ENCODE results near the gene LRRC28.
"Not testable (repeated sequence)": the region's sequence is repeated elsewhere in the genome, so short reads cannot be mapped to it uniquely, and the experiment has no call there.

Gene LRRC28

GRCh38 chr15:99250857-99251841 is at the start of gene LRRC28:
LRRC28 (plus strand) TSS chr15:99251481; CDS start chr15:99255958, 4,477 bp downstream.
- Mint-ChIP-seq H3K4me1 (peaks cover 25% of the 10 kb centered on the region), H3K4me3 (peak within 1 kb of the TSS; percentile 82), H3K9me3 (no peaks in the 10 kb centered on the region), H3K27ac (peak within 1 kb of the TSS; percentile 79), H3K36me3 (peaks cover 4% of the 10 kb centered on the region)
- DNase-seq (ENCODE audit: low spot score in 2 of 2) = peak; percentile 92 to 98
- peak; percentile 98 for ATAC-seq

GRCh38 chr15:99202176-99202552 is 49.1 kb upstream of the LRRC28 start:
- DNase-seq (ENCODE audit: low spot score in 2 of 2) (no peak), ATAC-seq (no peak)
- no peaks in the 10 kb centered on the region for H3K4me1 Mint-ChIP-seq
- no peak overlapping the region for H3K27ac Mint-ChIP-seq
- no peaks in the 10 kb centered on the region for H3K36me3 Mint-ChIP-seq
- no peak overlapping the region for H3K4me3 Mint-ChIP-seq
- no peaks in the 10 kb centered on the region for H3K9me3 Mint-ChIP-seq

- H3K27ac Mint-ChIP-seq = no peak overlapping the region
- H3K9me3 Mint-ChIP-seq = no peaks in the 10 kb centered on the region
- no peaks in the 10 kb centered on the region for H3K4me1 Mint-ChIP-seq
- no peaks in the 10 kb centered on the region for H3K36me3 Mint-ChIP-seq
- ATAC-seq (no peak), DNase-seq (ENCODE audit: low spot score in 2 of 2) (no peak)
- H3K4me3 Mint-ChIP-seq = no peak overlapping the region
Measured at GRCh38 chr15:99207672-99208071, 43.6 kb upstream of the LRRC28 start.

- H3K36me3 Mint-ChIP-seq = no peaks in the 10 kb centered on the region
- DNase-seq (ENCODE audit: low spot score in 2 of 2) (no peak), ATAC-seq (no peak)
- no peak overlapping the region for H3K27ac Mint-ChIP-seq
- no peaks in the 10 kb centered on the region for H3K9me3 Mint-ChIP-seq
- H3K4me3 Mint-ChIP-seq = no peak overlapping the region
- no peaks in the 10 kb centered on the region for H3K4me1 Mint-ChIP-seq
Measured at GRCh38 chr15:99209326-99209725, 42.0 kb upstream of the LRRC28 start.

GRCh38 chr15:99210334-99210733 is 40.9 kb upstream of the LRRC28 start:
- Mint-ChIP-seq H3K9me3 (no peaks in the 10 kb centered on the region), H3K27ac (no peak overlapping the region), H3K4me3 (no peak overlapping the region), H3K36me3 (no peaks in the 10 kb centered on the region), H3K4me1 (no peaks in the 10 kb centered on the region)
- ATAC-seq = no peak
- no peak for DNase-seq (ENCODE audit: low spot score in 2 of 2)

GRCh38 chr15:99211926-99212325 is 39.4 kb upstream of the LRRC28 start:
- no peak for DNase-seq (ENCODE audit: low spot score in 2 of 2)
- no peaks in the 10 kb centered on the region for H3K36me3 Mint-ChIP-seq
- no peak overlapping the region for H3K4me3 Mint-ChIP-seq
- H3K4me1 Mint-ChIP-seq = no peaks in the 10 kb centered on the region
- no peaks in the 10 kb centered on the region for H3K9me3 Mint-ChIP-seq
- no peak for ATAC-seq
- no peak overlapping the region for H3K27ac Mint-ChIP-seq

- H3K9me3 Mint-ChIP-seq = no peaks in the 10 kb centered on the region
- ATAC-seq (no peak), DNase-seq (ENCODE audit: low spot score in 2 of 2) (no peak)
- H3K36me3 Mint-ChIP-seq = no peaks in the 10 kb centered on the region
- no peak overlapping the region for H3K27ac Mint-ChIP-seq
- H3K4me3 Mint-ChIP-seq = no peak overlapping the region
- no peaks in the 10 kb centered on the region for H3K4me1 Mint-ChIP-seq
Measured at GRCh38 chr15:99212406-99212805, 38.9 kb upstream of the LRRC28 start.

GRCh38 chr15:99213187-99213811 is 38.0 kb upstream of the LRRC28 start:
- H3K36me3 Mint-ChIP-seq = no peaks in the 10 kb centered on the region
- no peak overlapping the region for H3K4me3 Mint-ChIP-seq
- ATAC-seq = peak; percentile 71
- H3K4me1 Mint-ChIP-seq = no peaks in the 10 kb centered on the region
- no peaks in the 10 kb centered on the region for H3K9me3 Mint-ChIP-seq
- DNase-seq (ENCODE audit: low spot score in 2 of 2) = peak; percentile 30 to 74
- H3K27ac Mint-ChIP-seq = no peak overlapping the region

- Mint-ChIP-seq H3K27ac (no peak overlapping the region), H3K4me1 (no peaks in the 10 kb centered on the region), H3K4me3 (no peak overlapping the region), H3K9me3 (no peaks in the 10 kb centered on the region), H3K36me3 (no peaks in the 10 kb centered on the region)
- ATAC-seq (no peak), DNase-seq (ENCODE audit: low spot score in 2 of 2) (no peak)
Measured at GRCh38 chr15:99224372-99225214, 26.7 kb upstream of the LRRC28 start.

GRCh38 chr15:99226802-99227201 is 24.5 kb upstream of the LRRC28 start:
- no peaks in the 10 kb centered on the region for H3K9me3 Mint-ChIP-seq
- no peak overlapping the region for H3K4me3 Mint-ChIP-seq
- no peaks in the 10 kb centered on the region for H3K4me1 Mint-ChIP-seq
- DNase-seq (ENCODE audit: low spot score in 2 of 2) = no peak
- no peak for ATAC-seq
- peak overlapping the region; percentile 5 for H3K27ac Mint-ChIP-seq
- no peaks in the 10 kb centered on the region for H3K36me3 Mint-ChIP-seq

GRCh38 chr15:99228120-99228770 is 23.0 kb upstream of the LRRC28 start:
- Mint-ChIP-seq H3K4me3 (no peak overlapping the region), H3K9me3 (no peaks in the 10 kb centered on the region), H3K36me3 (no peaks in the 10 kb centered on the region), H3K27ac (no peak overlapping the region), H3K4me1 (no peaks in the 10 kb centered on the region)
- DNase-seq (ENCODE audit: low spot score in 2 of 2) = no peak
- ATAC-seq = no peak

GRCh38 chr15:99230867-99231266 is 20.4 kb upstream of the LRRC28 start:
- Mint-ChIP-seq H3K4me1 (no peaks in the 10 kb centered on the region), H3K9me3 (no peaks in the 10 kb centered on the region), H3K4me3 (no peak overlapping the region), H3K27ac (no peak overlapping the region), H3K36me3 (no peaks in the 10 kb centered on the region)
- ATAC-seq = no peak
- no peak for DNase-seq (ENCODE audit: low spot score in 2 of 2)

GRCh38 chr15:99232740-99233139 is 18.5 kb upstream of the LRRC28 start:
- DNase-seq (ENCODE audit: low spot score in 2 of 2) (no peak), ATAC-seq (no peak)
- Mint-ChIP-seq H3K4me3 (no peak overlapping the region), H3K27ac (no peak overlapping the region), H3K4me1 (no peaks in the 10 kb centered on the region), H3K9me3 (no peaks in the 10 kb centered on the region), H3K36me3 (no peaks in the 10 kb centered on the region)

- H3K27ac Mint-ChIP-seq; H3K4me3 Mint-ChIP-seq; H3K9me3 Mint-ChIP-seq; H3K4me1 Mint-ChIP-seq; DNase-seq (ENCODE audit: low spot score in 2 of 2); ATAC-seq; H3K36me3 Mint-ChIP-seq: not testable (repeated sequence)
Measured at GRCh38 chr15:99234160-99234559, 17.1 kb upstream of the LRRC28 start.

GRCh38 chr15:99238849-99239248 is 12.4 kb upstream of the LRRC28 start:
- H3K4me1 Mint-ChIP-seq = no peaks in the 10 kb centered on the region
- no peak overlapping the region for H3K4me3 Mint-ChIP-seq
- DNase-seq (ENCODE audit: low spot score in 2 of 2) = no peak
- no peak overlapping the region for H3K27ac Mint-ChIP-seq
- ATAC-seq = no peak
- no peaks in the 10 kb centered on the region for H3K36me3 Mint-ChIP-seq
- H3K9me3 Mint-ChIP-seq = no peaks in the 10 kb centered on the region

All from stimulated activated effector memory CD8-positive, alpha-beta T cell treated with anti-CD3 and anti-CD28 coated beads, Interleukin-12 subunit alpha, Interleukin-12 subunit beta, amount 100 ng/mL, for 72 hours (primary cell).